Measurements from ENCODE around the gene ARHGEF39.

Gene ARHGEF39

DNA sequence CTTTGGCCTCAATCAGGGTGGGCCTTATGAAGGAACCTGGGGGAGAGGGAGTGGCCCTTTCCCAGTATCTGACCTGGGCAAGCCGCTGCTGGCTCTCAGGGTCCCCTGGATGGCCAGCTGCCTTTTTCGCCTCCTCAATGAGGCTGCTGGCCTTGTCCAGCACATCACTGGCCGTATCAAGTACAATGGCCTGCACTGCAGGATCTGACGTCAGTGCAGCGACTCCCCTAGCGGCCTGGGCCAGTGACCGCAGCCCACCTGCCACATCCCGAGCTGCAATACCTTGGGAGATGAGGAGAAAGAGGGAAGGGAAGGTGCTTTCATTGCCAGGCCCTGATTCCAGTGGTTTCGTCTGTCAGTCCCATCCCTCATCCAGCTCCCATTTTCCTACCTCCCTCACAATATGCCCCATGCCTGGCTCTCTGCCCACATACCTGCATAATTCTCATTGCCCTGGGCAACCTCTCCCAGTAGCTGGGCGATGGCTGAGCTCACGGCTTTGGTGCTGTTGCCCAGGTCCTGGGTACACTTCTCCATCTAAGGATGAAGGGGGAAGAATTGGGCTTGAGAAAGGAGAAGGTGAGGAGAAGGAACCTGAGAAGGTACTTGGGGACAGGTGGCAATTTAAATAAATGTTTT is 47.9 kb upstream of the ARHGEF39 start:
- H2AFZ ChIP-seq (ENCODE audit: low read length), result no peak overlapping the region
- H3K9me3 ChIP-seq (replicated peaks; ENCODE audit: insufficient read depth, low read length), result no peaks in the 10 kb centered on the region
- no peaks in the 10 kb centered on the region for H3K9me2 ChIP-seq (replicated peaks; ENCODE audit: insufficient read depth, low read length)
- no peaks in the 10 kb centered on the region for H3F3A ChIP-seq (ENCODE audit: insufficient read depth, low read length)
- H3K79me2 ChIP-seq (ENCODE audit: low read length), result no peaks in the 10 kb centered on the region
- H3K27ac ChIP-seq (ENCODE audit: low read length), result no peak overlapping the region
- TF ChIP-seq, protein P1, sequence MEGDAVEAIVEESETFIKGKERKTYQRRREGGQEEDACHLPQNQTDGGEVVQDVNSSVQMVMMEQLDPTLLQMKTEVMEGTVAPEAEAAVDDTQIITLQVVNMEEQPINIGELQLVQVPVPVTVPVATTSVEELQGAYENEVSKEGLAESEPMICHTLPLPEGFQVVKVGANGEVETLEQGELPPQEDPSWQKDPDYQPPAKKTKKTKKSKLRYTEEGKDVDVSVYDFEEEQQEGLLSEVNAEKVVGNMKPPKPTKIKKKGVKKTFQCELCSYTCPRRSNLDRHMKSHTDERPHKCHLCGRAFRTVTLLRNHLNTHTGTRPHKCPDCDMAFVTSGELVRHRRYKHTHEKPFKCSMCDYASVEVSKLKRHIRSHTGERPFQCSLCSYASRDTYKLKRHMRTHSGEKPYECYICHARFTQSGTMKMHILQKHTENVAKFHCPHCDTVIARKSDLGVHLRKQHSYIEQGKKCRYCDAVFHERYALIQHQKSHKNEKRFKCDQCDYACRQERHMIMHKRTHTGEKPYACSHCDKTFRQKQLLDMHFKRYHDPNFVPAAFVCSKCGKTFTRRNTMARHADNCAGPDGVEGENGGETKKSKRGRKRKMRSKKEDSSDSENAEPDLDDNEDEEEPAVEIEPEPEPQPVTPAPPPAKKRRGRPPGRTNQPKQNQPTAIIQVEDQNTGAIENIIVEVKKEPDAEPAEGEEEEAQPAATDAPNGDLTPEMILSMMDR (IDR thresholded peaks at IDR 0.05; ENCODE audit: low read length), result no peak
- TF ChIP-seq EZH2 (optimal IDR thresholded peaks at IDR 0.05; ENCODE audit: low read depth, low read length) (no peak), EZH2phosphoT487 (IDR thresholded peaks at IDR 0.05; ENCODE audit: low read length) (no peak)
- no peak for DNase-seq
- H3K4me1 ChIP-seq (ENCODE audit: low read length), result no peaks in the 10 kb centered on the region
- H3K4me3 ChIP-seq (ENCODE audit: low read length), result no peak overlapping the region
- H3K4me2 ChIP-seq (ENCODE audit: low read depth, low read length), result no peak overlapping the region
- H4K20me1 ChIP-seq (ENCODE audit: insufficient read depth, low read length), result no peaks in the 10 kb centered on the region
- no peaks in the 10 kb centered on the region for H3K27me3 ChIP-seq (replicated peaks; ENCODE audit: insufficient read depth, low read length)
- no peak overlapping the region for H3K9ac ChIP-seq (ENCODE audit: low read length)
- peaks cover 4% of the 10 kb centered on the region; the same call in 1 of the 2 replicates for H3K36me3 ChIP-seq (replicated peaks; ENCODE audit: insufficient read depth, low read length)

DNA sequence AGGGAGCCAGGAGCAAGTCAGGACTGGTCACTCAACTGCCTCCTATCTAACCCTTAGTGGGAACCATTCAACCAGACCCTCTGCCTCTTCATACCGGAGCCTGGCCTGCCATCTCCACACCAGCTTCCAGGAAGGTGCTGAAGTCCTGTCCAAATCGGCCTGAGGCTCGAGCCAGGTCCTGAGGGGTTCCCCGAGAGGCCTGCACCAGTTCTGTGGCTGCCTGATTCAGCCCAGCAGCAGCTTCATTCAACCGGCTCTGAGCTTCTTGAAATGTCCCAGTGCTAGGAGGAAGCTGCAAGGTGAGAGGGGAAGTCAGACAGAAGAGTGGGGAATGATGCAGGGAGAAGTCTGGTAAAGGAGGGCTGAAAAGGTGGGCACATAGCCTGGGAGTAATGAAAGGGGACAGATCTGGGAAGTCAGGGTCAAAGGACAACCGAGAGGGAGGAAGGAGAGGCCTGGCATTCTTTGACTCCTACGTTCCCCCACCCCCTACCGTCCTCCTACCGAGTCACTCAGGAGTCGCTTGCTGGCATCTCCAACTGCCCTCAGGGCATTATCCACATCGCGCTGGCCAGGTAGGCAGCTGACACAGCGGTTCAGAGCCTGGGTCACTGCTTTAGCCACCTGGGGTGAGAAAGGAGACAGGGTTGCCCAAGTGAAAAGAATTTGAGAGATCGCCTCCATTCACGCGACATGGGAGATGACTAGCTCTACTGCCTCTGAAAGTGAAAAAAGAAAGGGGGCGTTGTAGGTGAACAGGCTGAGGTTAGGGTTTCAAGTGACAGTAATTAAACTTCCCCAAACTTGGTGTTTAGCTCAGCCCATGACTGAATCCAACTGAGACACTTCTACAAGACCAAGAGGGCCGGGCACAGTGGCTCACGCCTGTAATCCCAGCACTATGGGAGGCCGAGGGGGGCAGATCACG is 46.8 kb upstream of the ARHGEF39 start:
- peak; percentile 16 for DNase-seq
- Histone ChIP-seq H3K27ac (ENCODE audit: low read length) (no peak overlapping the region), H3K4me3 (ENCODE audit: low read length) (no peak overlapping the region), H3K9me3 (replicated peaks; ENCODE audit: insufficient read depth, low read length) (no peaks in the 10 kb centered on the region), H3K27me3 (replicated peaks; ENCODE audit: insufficient read depth, low read length) (no peaks in the 10 kb centered on the region), H3K4me2 (ENCODE audit: low read depth, low read length) (no peak overlapping the region), H3K9me2 (replicated peaks; ENCODE audit: insufficient read depth, low read length) (no peaks in the 10 kb centered on the region), H3K79me2 (ENCODE audit: low read length) (no peaks in the 10 kb centered on the region), H3K4me1 (ENCODE audit: low read length) (no peaks in the 10 kb centered on the region), H3K36me3 (replicated peaks; ENCODE audit: insufficient read depth, low read length) (peaks cover 4% of the 10 kb centered on the region), H3K9ac (ENCODE audit: low read length) (no peak overlapping the region), H3F3A (ENCODE audit: insufficient read depth, low read length) (no peaks in the 10 kb centered on the region), H4K20me1 (ENCODE audit: insufficient read depth, low read length) (no peaks in the 10 kb centered on the region), H2AFZ (ENCODE audit: low read length) (no peak overlapping the region)
- TF ChIP-seq, protein P1 (IDR thresholded peaks at IDR 0.05; ENCODE audit: low read length), result no peak
- no peak for TF ChIP-seq EZH2 (optimal IDR thresholded peaks at IDR 0.05; ENCODE audit: low read depth, low read length)
- no peak for TF ChIP-seq EZH2phosphoT487 (IDR thresholded peaks at IDR 0.05; ENCODE audit: low read length)

DNA sequence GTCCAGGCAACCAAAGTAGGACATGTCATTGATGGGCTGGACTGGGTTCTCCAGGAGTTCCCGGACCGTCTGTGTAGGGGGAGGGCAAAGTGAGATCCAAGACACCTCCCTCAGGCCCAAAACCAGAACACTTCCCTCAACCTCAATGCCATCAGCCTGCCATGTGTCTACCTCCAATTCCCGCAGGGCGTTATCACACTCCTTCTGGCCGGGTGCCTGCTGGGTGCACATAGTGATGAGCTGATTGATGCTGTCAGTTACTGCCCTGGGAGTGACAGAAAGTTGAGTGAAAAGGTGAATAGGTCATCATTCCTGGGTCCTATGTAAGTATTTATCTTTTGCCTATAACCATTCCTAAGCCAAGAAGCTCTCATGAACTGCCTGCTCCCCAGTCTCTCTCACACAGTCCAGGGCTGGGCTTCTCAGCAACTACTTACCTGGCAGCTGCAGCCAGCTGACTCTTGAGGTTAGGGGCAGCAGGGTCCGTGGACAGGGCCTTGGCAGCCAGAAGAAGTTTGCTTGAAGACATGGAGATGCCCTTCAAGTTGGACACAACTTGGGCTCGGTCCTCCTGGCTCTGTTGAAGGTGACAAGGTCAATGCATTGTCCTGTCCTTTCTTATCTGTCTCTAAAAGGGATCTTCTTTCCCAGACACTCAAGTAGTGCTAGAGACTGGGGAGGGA is 46.0 kb upstream of the ARHGEF39 start:
- Histone ChIP-seq H3K4me1 (ENCODE audit: low read length) (no peaks in the 10 kb centered on the region), H3K27me3 (replicated peaks; ENCODE audit: insufficient read depth, low read length) (no peaks in the 10 kb centered on the region), H4K20me1 (ENCODE audit: insufficient read depth, low read length) (no peaks in the 10 kb centered on the region), H3K9me2 (replicated peaks; ENCODE audit: insufficient read depth, low read length) (no peaks in the 10 kb centered on the region), H3K27ac (ENCODE audit: low read length) (no peak overlapping the region), H3K4me2 (ENCODE audit: low read depth, low read length) (no peak overlapping the region), H3K4me3 (ENCODE audit: low read length) (no peak overlapping the region), H3K9ac (ENCODE audit: low read length) (no peak overlapping the region), H2AFZ (ENCODE audit: low read length) (no peak overlapping the region), H3K79me2 (ENCODE audit: low read length) (no peaks in the 10 kb centered on the region), H3K9me3 (replicated peaks; ENCODE audit: insufficient read depth, low read length) (no peaks in the 10 kb centered on the region), H3K36me3 (replicated peaks; ENCODE audit: insufficient read depth, low read length) (peaks cover 4% of the 10 kb centered on the region), H3F3A (ENCODE audit: insufficient read depth, low read length) (no peaks in the 10 kb centered on the region)
- no peak for TF ChIP-seq EZH2phosphoT487 (IDR thresholded peaks at IDR 0.05; ENCODE audit: low read length)
- TF ChIP-seq EZH2 (optimal IDR thresholded peaks at IDR 0.05; ENCODE audit: low read depth, low read length), result no peak
- TF ChIP-seq, protein P1 (IDR thresholded peaks at IDR 0.05; ENCODE audit: low read length), result no peak
- DNase-seq, result no peak

Data from MM.1S (cell line).